ENCODE measurements around the gene WDFY3.

DNA sequence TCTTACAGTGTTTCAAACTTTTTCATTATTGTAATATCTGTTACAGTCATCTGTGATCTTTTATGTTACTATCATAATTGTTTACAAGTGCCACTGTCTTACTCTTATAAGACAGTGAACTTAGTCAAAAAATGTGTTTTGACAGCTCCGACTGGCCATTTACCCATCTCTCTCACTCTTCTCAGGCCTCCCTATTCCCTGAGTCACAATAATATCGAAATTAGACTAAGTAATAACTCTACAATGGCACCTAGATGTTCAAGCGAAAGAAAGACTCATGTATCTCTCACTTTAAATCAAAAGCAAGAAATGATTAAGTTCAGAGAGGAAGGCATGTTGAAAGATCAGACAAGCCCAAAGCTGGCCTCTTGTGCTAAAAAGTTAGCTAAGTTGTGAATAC, 199.3 kb downstream of the WDFY3 start:
- TF ChIP-seq CTCF (IDR thresholded peaks at IDR 0.05) (no peak), POLR2A (IDR thresholded peaks at IDR 0.05) (no peak)

Data from lower leg skin (tissue), 3 donors.